Activated CD4-positive, alpha-beta T cell treated with anti-CD3 and anti-CD28 coated beads, Interleukin-2, amount 50 U/mL, for 4 hours (primary cell): ENCODE results near the gene KIAA0825.

Source experiments
- DNase-seq, 2 experiments: peaks; one replicate each; pipeline ENCODE4 v3.0.0-alpha.2; 2020

Gene KIAA0825

DNA sequence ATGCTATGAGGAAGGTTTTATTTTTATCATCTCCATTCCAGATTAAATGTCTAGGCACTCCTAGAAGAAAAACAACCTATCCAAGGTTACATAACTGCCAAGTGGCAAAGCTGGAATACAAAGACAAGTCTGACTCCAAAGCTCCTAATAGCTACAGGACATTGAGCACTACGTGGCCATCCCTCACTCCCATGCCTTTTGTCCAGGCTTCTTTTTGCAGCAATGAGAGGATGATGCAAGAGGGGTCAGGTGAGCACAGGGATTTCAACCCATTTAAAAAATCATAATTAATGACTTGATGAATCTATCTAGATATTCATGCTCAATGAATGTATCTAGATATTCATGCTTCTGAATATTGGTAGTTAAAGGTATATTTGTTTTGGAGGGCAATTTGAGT is 117.0 kb downstream of the KIAA0825 start:
- no peak for DNase-seq

DNA sequence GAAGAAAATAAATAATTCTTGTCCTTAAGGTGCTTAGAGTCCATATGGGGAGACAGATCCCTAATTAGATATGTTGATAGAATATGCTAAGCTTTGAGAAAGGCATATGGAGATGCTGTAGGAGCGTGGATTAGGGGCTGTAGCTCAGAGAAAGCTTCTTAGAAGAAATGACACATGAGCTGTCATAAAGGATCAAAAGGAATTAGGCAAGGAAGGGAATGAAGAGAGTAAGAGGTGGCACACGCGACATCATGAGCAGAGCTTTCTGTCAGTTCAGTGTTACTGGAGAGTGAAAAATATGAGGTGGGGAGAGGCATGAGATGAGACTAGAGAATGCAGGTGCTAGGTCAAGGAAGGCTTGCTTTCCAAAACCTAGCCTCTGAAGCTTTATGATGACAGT is 118.6 kb downstream of the KIAA0825 start:
- no peak for DNase-seq

- DNase-seq, result no peak
Observed at GRCh38 chr5:94498199-94498598, 120.2 kb downstream of the KIAA0825 start.

GRCh38 chr5:94485067-94485466 is 133.3 kb downstream of the KIAA0825 start:
- no peak for DNase-seq

- no peak for DNase-seq
Observed at GRCh38 chr5:94481059-94481458, 137.3 kb downstream of the KIAA0825 start.

DNA sequence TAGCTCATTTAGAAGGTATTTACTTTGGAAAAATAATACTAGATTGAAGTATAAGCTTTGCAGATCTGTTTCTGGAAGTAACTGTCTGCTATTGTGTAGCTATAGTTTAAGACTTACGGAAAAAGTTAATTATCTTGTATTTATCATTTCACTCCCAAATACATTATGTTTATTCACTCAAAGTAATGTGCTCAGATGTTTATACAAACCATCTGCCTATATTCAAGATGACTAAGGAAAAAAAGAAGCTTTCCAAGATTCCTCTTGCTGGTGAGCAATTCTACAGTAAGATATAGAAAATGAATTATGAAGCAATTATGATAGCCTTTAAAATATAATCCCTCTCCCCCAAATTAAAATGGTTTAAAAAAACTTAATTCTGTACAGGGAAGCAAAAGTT is 137.9 kb downstream of the KIAA0825 start:
- DNase-seq, result no peak

GRCh38 chr5:94473936-94474335 is 144.5 kb downstream of the KIAA0825 start:
- DNase-seq, result no peak

- no peak for DNase-seq
Observed at GRCh38 chr5:94471521-94471920, 146.9 kb downstream of the KIAA0825 start.

DNA sequence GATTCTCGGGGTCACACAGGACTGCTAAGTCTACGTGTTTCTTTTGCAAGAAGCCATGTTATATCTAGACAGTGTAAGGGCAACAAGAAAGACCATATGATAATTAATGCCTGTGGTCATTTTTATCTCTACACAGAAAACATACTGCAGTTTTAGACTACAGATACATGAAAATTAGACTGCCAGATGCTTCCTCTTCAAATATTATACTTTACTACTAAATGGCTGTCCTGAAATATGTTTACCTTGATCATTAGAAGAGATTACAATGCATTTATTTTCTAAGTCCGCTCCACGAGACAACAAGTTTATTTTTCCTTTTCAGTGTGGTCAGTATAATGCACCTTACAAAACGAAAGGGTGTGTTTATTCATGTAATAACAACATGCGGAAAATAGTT is 147.6 kb downstream of the KIAA0825 start:
- no peak for DNase-seq

GRCh38 chr5:94469894-94470329 is 148.5 kb downstream of the KIAA0825 start:
- no peak for DNase-seq

- DNase-seq, result no peak
Observed at GRCh38 chr5:94467954-94468930, 150.2 kb downstream of the KIAA0825 start.

DNA sequence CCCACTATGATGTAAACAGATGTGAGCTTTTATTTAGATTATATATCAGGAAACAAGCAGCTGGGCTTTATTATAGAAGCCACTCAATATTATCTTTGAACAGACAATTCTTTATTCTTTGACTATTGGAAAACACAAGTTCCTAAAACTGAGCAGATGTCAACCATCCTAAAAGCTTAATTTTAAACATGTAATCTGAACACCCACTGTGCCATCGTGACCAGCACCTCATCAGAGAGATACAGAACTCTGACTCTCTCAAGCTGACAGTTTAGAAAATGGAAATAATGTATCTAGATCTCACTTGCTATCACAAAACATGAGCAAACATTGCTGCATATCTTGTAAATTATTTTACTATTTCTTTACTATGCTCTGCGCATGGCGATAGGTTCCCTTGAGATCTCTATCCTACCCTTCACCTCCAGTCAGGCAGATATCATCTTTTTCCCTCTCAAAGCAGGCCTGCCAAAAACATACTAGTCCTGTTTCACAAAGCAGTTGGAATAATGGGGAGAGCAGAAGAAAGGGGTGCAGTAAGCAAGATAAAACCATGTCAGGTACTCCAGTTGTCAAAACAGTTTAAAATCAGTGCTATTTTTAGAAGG is 151.0 kb downstream of the KIAA0825 start:
- DNase-seq, result no peak

GRCh38 chr5:94463739-94464138 is 154.7 kb downstream of the KIAA0825 start:
- no peak for DNase-seq

- no peak for DNase-seq
Observed at GRCh38 chr5:94461131-94461530, 157.3 kb downstream of the KIAA0825 start.

- no peak for DNase-seq
Observed at GRCh38 chr5:94459915-94460314, 158.5 kb downstream of the KIAA0825 start.

GRCh38 chr5:94457788-94458187 is 160.6 kb downstream of the KIAA0825 start:
- DNase-seq, result no peak

DNA sequence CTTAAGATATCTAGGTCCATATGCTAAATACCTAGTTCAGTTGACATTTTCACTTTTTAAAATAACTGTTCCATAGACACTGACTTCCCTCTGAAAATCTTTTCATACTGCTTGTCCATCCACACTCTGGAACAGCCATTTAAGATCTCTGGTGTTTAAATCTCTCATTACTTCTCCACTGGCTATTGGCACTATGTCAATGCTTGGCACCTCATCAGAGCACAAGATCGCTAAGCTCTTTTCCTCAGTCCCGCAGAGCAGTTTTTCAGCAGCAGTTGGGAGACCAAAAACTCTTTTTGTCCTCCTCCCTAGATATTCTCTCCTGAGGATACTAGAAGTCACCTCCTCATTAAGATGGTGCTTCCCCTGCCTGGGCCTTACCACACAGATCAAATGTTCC is 172.7 kb downstream of the KIAA0825 start:
- no peak for DNase-seq

DNA sequence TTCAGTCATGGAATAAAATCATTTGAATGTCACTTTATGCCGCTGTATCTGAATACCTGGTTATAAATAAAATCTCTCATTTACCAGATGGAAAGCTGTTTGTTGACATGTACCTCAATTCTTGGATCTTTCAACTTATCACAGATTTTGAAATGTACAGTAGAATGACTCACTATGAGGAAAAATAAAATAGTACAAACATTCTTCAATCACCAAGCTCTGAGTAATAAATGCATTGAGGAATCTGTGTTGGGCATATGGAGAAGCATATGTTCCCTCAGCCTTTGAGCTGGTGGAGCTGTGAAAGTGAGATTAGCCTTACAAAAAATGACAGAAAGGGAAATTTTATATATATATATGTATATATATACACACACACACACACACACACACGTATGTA is 175.4 kb downstream of the KIAA0825 start:
- DNase-seq, result no peak

GRCh38 chr5:94442076-94442475 is 176.3 kb downstream of the KIAA0825 start:
- DNase-seq, result no peak

- no peak for DNase-seq
Observed at GRCh38 chr5:94440015-94440414, 178.4 kb downstream of the KIAA0825 start.

GRCh38 chr5:94433397-94434163 is 184.8 kb downstream of the KIAA0825 start:
- DNase-seq, result no peak

DNA sequence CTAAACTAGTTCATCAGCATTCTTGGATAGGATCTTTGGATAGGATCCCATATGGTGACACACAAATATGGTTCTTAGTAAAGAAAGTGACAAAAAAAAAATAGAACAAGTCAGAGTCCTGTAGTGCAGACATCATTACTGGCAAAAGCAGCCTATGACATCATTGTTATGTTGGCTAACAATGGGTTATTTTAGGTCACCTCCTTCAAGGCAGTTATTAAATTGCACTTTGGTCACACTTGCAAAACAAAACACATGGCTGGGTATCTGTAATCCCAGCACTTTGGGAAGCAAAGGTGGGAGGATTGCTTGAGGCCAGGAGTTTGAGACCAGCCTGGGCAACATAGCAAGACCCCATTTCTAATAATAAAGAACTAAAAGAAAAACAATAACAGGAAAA is 185.9 kb downstream of the KIAA0825 start:
- no peak for DNase-seq

DNA sequence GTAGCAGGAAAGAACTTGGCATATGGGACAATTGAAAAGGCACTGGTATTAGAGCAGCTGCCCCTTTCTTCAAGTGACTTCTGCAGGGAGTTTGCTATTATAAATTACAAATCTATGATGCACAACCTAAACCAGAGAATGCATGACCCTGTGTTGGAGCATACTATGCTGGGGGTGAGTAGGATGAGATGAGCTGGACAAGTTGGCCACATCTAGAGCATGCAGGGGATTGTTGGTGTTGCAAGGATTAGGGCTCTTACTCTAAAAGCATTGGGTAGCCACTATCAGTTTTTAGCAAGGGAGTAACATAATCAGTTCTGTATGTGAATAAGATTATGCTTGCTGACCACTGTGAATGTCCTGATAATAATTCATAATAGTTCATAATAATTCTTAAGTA is 186.7 kb downstream of the KIAA0825 start:
- DNase-seq, result no peak

GRCh38 chr5:94429566-94429965 is 188.8 kb downstream of the KIAA0825 start:
- DNase-seq, result no peak
